ENCODE results near the gene ALDH7A1. TPM values are rescaled to one million over a fixed set of nuclear protein-coding genes. Genes with fewer than 3 reads are reported as not detected.
"Not testable (repeated sequence)": the region's sequence is repeated elsewhere in the genome, so short reads cannot be mapped to it uniquely, and the experiment has no call there.

ALDH7A1 gene
- total RNA-seq, 1 experiment from 2014 or later: 27.2 TPM

DNA sequence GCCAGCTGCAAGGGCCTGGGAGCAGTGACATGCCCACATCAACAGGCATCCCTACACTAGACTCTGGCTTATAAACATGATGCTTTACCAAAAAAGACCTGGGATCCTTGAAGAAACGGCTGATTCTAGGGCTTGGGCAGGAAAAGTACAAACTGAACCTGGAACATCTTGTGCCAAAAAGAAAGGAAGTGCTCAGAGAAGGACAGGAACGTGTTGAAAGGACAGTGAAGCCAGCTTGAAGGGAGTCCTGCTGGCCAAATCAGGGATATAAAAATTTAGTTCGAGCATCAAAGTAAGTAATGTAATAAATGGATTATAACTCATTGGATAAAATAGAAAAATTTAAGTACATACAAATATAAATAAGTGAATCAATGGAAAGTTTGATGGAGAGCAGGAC, 58.1 kb downstream of the ALDH7A1 start:
- DNase-seq (ENCODE audit: extremely low read depth, low read depth): no peak

DNA sequence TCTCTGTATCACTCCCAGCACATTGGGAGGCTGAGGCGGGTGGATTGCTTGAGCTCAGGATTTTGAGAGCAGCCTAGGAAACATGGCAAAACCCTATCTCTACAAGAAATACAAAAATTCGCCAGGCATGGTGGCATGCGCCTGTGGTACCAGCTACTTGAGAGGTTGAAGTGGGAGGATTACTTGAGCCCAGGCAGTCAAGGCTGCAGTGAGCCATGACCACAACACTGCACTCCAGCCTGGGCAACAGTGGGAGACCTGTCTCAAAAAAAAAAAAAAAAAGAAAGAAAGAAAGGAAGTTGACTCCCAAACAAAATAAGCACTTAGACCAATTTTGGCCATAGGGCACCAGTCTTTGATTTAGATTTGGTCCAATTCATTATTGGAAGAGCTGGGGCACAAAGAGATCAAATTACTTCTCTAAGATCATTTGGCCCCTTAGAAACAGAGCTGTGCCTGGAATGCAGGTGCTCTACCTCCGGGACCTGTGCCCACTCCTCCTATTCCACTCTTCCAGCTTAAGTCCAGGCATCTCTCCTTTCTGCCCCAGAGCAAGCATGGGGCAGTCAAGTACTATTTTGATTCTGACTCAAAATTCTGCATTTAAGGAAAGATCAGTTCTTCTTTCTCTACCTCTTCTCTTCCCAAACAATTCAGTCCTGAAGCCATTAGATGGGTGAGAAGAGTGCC, 59.0 kb downstream of the ALDH7A1 start:
- DNase-seq (ENCODE audit: extremely low read depth, low read depth): no peak

DNA sequence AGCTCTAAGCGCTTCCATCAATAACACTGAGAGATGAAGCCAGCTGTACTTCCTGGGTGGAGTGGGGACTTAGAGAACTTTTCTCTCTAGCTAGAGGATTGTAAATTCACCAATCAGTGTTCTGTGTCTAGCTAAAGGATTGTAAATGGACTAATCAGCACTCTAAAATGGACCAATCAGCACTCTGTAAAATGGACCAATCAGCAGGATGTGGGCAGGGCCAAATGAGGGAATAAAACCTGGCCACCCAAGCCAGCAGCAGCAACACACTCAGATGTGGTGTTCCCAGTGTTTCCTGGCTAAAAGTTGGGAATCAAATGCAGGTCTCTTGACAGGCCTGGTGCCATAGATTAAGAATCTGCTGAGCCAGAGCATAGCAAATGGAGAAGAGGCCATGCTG, 60.5 kb downstream of the ALDH7A1 start:
- no peak for DNase-seq (ENCODE audit: extremely low read depth, low read depth)

DNA sequence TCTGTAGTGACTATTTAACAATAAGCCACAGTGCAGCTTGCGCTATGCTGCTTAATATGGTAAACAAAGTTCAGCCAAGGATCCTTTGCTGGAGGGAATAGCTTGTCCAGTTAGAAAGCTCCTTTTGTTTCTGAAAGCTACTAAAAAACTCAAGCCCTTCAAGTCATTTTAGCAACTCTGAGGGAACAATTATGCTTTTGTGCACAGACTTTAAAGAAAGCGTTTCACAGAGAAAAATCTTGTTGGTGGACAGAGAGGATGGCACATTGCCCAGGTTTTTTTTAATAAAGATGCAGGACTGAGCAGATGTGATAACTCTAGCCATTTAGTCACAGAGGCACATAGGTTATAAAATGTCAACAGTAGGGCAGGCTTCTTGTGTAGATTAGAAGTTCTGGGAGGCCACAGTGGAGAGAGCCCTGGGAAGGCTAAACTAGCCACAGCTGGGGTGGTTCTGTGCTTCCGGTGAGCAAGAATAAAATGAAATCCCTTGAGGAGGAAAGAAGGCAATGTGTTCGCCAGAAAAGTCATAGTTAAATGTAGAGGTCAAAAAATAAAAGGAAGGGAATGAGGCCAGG, 63.4 kb downstream of the ALDH7A1 start:
- DNase-seq (ENCODE audit: extremely low read depth, low read depth): no peak

DNA sequence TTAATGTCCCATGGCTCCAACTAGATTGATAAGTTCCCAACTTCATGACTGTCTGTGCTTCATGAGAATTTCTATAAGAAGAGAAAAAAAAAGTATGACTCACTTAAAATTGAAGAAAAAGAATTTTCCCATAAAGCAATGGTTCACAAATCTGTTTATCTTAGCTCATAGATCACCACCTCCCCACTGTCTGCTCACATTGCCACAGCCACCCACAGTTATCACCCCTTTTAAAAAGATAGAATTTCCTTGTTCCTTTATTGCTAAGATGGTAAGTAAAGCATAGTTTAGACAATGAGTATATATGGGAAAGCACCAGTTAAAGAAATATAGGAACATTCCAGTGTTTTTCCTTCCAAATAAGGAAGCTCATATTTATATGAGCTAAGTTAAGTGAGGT, 67.1 kb downstream of the ALDH7A1 start:
- DNase-seq (ENCODE audit: extremely low read depth, low read depth): no peak

DNA sequence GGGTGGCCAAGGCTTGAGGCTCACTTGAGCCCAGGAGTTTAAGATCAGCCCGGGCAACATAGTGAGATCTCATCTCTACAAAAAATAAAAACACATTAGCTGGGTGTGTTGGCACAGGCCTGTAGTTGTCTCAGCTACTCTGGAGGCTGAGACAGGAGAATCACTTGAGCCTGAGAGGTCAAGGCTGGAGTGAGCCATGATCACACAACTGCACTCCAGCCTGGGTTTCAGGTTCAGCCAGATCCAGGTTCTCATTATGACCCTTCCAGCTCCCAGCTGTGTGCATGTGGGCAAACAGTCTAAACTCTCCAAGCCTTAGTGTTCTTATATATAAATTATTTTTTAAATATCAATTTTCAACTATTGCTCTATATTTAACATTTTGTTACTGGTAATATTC, 67.9 kb downstream of the ALDH7A1 start:
- no peak for DNase-seq (ENCODE audit: extremely low read depth, low read depth)

DNA sequence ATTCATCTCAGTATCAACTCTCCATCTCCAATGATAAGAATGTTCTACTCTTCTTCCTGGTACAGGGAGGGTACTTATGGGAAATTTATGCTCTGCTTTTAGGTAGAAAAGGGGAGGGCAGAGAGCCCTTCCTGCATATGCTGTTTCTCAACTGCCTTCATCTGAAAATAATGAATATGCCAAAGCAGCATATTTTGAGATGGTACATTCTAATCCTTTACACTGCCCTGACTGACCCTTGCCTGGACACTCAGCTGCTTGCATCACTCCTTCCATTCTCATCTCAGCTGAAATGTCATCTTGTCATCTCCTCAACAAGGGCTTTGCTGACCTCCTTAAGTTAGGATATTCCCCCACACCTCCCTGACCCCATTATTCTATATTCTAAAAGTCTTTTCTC, 68.5 kb downstream of the ALDH7A1 start:
- DNase-seq (ENCODE audit: extremely low read depth, low read depth): no peak

DNA sequence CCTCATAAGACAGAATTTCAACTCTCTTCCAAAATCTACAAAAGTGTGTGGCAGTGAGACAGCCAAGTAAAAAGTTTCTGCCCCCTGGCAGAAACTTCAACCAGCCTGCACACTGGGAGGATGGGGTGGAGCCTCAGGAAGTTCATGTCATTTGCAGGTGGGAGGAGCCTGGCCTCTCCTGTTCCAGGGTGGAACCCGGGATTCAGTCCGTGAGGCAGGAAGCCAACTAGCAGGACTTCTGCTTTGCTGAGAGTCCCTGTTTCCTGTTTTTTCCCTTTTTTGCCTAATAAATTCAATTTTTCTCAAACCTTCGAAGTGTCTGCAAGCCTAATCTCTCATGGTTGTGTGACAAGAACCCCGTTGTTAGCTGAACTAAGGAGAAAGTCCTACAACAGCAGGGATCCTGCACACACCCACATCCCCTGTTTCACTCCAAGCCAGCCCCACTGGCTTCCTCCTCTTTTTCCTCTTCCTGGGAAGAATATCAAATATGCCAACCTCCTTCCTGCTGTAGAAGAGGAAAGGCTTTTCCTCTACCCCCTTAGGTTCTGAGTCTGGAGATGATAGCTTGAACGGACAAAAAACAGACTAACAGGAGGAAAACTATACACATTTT, 69.3 kb downstream of the ALDH7A1 start:
- no peak for DNase-seq (ENCODE audit: extremely low read depth, low read depth)

DNA sequence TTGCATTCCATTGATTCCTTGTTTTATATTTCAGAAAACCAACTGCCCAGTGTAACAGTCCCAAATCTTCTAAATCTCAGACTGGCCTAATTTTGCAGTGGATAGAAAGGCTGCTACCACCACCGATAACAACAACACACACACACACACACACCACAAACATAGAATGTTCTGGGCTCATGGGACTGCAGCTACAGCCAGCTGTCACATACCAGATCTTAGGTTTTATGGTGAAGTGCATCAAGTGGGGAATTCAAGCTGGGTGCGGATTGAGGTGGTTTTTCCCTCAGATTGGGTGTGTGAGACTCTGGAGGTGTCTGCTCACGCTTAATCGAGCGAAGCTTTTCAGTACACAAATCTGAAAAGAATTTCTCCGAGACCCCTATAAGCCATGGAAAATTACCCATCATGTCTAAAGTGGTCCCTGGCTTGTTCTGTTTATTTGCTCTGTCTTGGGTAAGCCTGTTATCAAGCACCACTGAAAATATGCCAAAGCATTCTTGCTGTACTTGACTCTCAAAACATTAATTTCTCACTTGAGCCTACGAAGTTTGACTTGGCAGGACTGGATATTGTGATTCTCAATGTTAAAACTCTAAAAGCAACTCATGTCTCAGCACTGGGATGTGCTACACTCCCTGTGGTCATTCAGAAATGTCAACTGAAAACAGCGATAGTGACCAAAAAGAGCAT, 71.1 kb downstream of the ALDH7A1 start:
- no peak for DNase-seq (ENCODE audit: extremely low read depth, low read depth)

DNA sequence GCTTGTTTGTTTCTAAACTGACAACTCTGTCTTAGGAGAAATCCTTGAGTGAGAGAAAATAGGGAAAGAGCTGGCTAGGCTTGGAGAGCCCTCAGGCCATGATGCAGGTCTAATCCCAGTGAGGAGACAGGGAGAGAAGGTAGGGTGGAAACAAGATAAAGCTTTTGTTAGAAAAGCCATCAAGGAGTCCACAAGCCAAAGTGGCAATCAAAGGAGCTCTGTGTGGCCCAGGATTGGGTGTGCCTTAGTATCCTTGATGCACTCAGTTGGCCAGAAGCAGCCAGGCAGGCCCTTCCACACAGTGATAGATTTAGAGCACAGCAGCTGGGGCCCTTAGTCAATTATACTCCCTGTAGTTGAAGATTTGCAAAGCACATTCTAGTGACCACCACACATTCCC, 73.9 kb downstream of the ALDH7A1 start:
- no peak for DNase-seq (ENCODE audit: extremely low read depth, low read depth)

DNA sequence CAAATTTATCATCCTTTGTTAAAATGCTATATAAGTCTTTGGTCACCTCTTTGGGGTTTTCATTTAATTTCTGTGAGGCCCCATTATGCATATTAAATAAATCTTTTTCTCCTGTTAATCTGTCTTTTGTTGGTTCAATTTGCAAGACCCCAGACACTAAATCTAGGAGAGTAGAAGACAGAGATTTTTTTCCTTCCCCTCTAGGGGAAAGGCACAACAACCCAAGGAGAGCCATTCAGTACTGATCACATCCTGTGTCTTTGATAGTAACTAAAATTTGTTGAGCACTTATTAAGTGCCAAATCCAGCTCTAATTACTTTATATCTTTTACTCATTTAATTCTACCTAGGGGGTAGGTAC, 74.4 kb downstream of the ALDH7A1 start:
- DNase-seq (ENCODE audit: extremely low read depth, low read depth): no peak

DNA sequence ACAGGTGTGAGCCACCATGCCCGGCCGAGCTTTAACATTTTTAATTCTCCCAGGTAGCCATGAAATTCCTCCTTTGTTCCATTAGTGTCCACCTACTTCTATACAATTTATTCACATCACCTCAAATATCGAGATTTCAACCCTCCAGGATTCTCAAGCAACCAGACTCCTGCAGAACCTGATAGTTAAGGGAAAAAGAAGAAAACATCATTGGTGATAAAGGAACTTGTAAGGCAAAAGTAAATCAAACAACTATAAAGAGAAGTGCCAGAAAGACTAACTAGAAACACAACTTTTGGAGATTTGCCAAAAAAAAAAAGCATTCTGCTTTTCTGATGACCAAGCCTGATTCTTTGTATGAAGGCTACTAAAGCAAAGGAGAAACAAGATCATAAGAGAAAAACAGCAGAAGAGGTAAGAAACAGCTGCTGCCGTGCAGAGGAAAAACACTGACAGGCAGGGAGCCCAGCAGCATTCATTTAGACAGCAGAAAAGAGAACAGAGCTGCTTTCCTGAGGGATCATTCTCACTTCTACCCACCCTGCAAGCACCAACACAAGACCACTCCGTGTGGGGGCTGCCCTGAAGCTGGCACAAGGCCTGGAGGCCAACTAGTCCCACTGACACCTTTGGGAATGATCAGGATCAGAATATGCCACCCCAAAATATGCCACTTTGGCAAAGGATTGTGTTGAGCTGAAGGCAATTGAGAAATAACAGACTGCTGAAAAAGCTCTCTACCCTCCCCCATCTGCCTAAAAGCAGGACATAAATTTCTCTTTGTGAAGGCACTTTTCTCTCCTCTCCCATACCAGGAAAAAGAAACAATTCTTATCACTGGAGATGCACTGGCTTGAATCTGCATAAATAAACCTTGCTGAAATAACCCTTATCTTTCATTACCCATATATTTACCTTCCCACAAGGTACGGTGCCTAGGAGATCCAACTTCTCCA, 75.1 kb downstream of the ALDH7A1 start:
- DNase-seq (ENCODE audit: extremely low read depth, low read depth): no peak

DNA sequence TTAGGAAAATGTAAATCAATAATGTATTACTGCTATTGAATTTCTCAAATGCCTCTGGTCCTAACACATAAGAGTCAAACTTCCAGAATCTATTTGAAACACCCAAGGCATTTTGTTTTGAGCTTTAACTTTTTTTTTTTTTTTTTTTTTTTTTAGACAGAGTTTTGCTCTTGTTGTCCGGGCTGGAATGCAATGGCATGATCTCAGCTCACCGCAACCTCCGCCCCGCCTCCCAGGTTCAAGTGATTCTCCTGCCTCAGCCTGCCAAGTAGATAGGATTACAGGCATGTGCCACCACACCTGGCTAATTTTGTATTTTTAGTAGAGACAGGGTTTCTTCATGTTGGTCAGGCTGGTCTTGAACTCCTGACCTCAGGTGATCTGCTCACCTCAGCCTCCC, 75.8 kb downstream of the ALDH7A1 start:
- DNase-seq (ENCODE audit: extremely low read depth, low read depth): not testable (repeated sequence)

DNA sequence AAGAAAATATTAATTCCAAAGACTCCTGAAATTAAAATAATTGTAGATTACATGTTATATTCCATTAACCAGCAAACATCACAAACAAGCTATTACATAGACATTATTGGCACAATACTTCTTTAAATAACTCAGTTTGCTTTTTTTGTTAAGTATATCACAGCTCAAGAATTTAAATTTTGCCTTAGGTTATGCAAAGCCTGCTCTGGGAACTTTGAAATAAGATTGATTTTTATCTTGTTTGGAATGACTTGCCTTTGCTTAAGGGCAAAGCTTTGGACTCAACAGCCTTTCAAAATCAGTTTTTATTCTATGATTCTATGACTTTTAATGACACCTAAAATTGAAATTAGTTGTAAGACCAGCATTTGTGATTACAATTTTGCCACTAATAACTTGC, 78.2 kb downstream of the ALDH7A1 start:
- no peak for DNase-seq (ENCODE audit: extremely low read depth, low read depth)

DNA sequence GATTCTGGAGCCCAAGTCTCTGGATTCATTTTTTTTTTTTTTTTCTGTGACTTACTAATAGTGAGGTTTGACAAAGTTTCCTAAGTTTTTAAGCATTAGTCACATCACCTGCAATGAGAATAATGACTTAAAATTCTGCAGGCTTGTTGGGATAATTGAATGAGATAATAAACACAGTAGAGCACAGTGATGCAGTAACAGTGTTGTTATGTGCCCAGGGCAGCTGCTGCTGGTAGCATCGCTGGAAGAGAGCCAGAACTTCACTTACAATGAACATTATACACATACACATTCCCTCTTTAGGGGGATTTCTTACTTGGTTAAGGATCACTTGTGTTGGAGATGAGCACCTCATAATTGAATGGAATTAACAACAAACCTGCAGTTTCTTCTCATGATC, 78.9 kb downstream of the ALDH7A1 start:
- no peak for DNase-seq (ENCODE audit: extremely low read depth, low read depth)

DNA sequence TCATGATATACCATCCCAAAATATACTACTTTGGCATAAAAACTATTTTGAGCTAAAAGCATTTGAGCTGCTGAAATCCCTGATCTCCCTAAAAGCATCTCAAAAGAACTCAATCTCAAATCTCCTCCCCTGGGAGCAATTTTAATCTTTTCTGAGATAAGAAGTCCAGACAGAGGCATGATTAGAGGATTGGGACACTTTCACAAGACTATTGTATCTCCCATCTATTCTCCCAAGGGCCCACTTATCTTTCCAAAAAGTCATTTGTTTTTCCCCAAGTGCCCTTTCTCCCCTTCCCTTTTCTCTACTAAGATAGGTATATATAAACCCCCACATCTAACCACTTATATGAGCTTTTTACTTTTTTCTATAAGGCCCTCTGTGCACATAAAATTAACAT, 79.7 kb downstream of the ALDH7A1 start:
- DNase-seq (ENCODE audit: extremely low read depth, low read depth): no peak

DNA sequence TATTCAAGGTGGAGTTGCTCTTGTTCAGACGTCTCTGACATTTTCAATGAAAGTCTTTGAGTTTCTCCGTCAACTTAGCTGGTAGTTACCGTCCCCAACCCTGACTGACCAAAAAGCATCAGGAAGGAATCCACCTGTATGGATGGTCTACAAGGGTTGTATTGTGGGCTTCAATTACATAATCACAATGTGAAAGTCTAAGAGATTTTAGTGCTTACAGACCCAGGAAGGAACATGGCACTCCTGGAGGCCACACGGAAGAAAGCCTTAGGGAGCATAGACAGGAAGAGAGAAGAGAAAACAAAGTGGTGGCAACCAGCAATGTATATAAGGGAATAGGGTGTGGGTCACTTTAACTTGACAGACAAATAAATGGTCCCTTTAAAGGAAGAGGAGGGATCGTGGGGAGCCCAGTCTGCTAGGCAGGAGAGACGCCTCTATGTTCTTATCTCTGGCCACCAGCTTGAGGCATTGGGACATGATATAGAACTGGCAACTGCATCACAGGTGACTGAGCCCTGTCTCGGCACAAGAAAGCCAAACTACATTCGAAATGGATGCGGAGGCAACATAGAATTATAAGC, 80.4 kb downstream of the ALDH7A1 start:
- no peak for DNase-seq (ENCODE audit: extremely low read depth, low read depth)

DNA sequence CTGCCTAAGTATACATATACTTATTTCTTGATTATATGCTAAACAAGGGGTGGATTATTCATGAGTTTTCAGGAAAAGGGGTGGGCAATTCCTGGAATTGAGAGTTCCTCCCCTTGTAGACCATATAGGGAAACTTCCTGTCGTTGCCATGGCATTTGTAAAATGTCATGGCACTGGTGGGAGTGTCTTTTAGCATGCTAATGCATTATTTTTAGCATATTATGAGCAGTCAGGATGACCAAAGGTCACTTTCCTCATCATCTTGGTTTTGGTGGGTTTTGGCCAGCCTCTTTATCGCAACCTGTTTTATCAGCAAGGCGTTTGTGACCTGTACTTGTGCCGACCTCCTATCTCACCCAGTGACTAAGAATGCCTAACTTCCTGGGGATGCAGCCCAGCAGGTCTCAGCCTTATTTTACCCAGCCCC, 80.9 kb downstream of the ALDH7A1 start:
- no peak for DNase-seq (ENCODE audit: extremely low read depth, low read depth)

DNA sequence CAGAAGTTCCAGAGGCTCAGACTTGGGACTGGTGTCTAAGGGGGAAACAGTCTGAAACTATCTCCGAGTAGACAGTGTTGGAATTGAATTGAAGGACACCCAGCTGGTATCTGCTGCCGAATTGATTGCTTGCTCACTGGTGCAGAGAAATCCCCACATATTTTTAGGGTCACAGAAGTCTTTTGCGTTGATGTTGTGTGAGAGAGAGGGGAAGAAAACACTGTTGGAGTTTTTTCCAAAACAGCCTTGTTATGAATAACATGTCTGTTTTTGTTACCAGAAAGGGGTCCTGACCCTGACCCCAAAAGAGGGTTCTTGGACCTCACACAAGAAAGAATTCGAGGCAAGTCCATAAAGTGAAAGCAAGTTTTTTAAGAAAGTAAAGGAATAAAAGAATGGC, 81.3 kb downstream of the ALDH7A1 start:
- no peak for DNase-seq (ENCODE audit: extremely low read depth, low read depth)

DNA sequence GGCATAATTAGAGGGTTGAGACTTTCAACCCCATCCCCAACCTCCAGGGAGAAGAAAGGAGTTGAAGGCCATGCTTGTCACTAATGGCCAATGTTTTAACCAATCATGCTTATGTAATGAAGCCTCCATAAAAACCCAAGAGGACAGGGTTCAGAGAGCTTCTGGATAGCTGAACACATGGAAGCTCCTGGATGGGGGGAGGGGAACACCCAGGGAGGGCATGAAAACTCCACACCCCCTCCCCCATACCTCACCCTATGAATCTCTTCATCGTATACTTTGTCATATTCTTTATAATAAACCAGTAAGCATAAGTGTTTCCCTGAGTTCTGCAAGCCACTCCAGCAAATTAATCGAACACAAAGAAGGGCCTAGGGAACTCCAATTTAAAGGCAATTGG, 81.7 kb downstream of the ALDH7A1 start:
- no peak for DNase-seq (ENCODE audit: extremely low read depth, low read depth)

All from NCI-H460 (cell line).